ENCODE measurements around the gene FMNL2. TPM values are rescaled to one million over a fixed set of nuclear protein-coding genes. Genes with fewer than 3 reads are reported as not detected.

Gene FMNL2
- total and polyA plus RNA-seq, 8 donors, result 7.8 to 100.0 (median 36.5) TPM

DNA sequence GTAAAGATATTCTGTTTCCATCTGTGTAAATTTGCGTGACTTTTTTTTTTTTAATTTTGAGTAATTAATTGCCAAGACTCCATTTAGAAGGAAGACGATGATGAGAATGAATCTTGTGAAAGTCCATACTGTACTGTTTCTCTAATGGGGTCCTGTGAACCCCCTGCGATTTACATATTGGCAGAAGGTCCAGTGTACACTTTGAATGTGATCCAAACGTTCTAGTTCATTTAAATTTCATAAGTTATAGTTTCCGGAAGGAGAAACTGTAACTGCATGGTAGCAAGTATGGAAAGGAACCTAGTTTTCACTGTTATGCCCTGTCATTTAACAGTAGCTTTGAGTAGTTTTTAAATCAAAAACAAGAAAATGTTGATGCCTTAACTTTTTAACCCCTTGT is 166.7 kb downstream of the FMNL2 start:
- H3K36me3 ChIP-seq, result no peaks in the 10 kb centered on the region
- H3K4me1 ChIP-seq, result peaks cover 0 to 32% (median 18%) of the 10 kb centered on the region in 4 donors
- H3K27me3 ChIP-seq, result no peaks in the 10 kb centered on the region
- TF ChIP-seq POLR2AphosphoS5 (IDR thresholded peaks at IDR 0.05), result no peak
- TF ChIP-seq POLR2A (IDR thresholded peaks at IDR 0.05), result no peak
- TF ChIP-seq, protein P1, sequence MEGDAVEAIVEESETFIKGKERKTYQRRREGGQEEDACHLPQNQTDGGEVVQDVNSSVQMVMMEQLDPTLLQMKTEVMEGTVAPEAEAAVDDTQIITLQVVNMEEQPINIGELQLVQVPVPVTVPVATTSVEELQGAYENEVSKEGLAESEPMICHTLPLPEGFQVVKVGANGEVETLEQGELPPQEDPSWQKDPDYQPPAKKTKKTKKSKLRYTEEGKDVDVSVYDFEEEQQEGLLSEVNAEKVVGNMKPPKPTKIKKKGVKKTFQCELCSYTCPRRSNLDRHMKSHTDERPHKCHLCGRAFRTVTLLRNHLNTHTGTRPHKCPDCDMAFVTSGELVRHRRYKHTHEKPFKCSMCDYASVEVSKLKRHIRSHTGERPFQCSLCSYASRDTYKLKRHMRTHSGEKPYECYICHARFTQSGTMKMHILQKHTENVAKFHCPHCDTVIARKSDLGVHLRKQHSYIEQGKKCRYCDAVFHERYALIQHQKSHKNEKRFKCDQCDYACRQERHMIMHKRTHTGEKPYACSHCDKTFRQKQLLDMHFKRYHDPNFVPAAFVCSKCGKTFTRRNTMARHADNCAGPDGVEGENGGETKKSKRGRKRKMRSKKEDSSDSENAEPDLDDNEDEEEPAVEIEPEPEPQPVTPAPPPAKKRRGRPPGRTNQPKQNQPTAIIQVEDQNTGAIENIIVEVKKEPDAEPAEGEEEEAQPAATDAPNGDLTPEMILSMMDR (IDR thresholded peaks at IDR 0.05), result no peak
- no peak for TF ChIP-seq EP300 (IDR thresholded peaks at IDR 0.05)
- no peak for DNase-seq
- no peaks in the 10 kb centered on the region for H3K9me3 ChIP-seq
- H3K27ac ChIP-seq, result no peak overlapping the region
- WGBS, 5 donors, result 90 to 96% (median 94%) methylated on average over 5 of the region's 5 CpGs
- intact Hi-C loops (cut with DNase I; ENCODE audit: low total_unique reads), result no loop called here
- H3K4me3 ChIP-seq, result no peak overlapping the region

DNA sequence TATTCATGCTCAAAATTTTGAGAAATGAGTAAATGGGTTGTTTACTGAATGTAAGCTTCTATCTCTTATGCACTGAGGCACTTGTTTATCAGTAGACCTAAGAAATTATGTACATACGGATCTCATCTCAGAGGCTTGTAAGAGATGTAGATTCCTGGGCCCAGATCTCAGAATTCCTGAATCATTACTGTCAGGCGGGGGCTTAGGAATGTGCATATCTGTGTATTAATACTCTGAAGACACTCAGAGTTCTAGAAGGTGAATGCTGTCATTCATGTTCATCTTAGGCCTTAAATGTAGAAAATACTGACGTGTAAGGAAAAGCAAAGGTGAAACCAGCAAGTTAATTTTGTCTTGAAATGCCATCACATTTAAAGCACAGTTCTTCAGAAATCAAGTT is 169.6 kb downstream of the FMNL2 start:
- H3K27ac ChIP-seq, result no peak overlapping the region
- no peaks in the 10 kb centered on the region for H3K9me3 ChIP-seq
- intact Hi-C loops (cut with DNase I; ENCODE audit: low total_unique reads), result no loop called here
- DNase-seq, result no peak
- 73 to 89% (median 81%) methylated on average over 3 of the region's 3 CpGs for WGBS, 5 donors
- TF ChIP-seq EP300 (IDR thresholded peaks at IDR 0.05), result no peak
- TF ChIP-seq, protein P1 (IDR thresholded peaks at IDR 0.05), result no peak
- no peak for TF ChIP-seq POLR2AphosphoS5 (IDR thresholded peaks at IDR 0.05)
- TF ChIP-seq POLR2A (IDR thresholded peaks at IDR 0.05), result no peak
- peaks cover 0 to 24% (median 5%) of the 10 kb centered on the region in 4 donors for H3K4me1 ChIP-seq
- no peak overlapping the region for H3K4me3 ChIP-seq
- no peaks in the 10 kb centered on the region for H3K36me3 ChIP-seq
- no peaks in the 10 kb centered on the region for H3K27me3 ChIP-seq

DNA sequence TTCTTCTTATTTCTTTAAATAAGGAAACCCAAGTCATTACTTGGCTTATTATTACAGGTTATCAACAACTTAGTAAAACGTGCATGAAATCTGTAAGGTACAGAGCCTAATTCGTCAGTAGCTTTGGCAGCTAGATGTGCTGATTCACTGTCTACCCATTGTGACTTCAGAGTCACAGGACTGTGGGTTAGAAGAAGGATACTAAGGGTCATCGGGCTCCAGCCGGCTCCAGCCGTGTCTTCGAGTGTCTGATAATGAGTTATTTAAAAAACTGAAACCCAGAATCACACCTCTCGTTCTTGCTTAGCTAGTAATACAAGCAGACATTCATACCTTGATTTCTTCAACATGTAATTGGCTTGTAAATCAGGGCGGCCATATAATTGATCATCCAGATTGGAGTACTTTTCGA is 170.5 kb downstream of the FMNL2 start:
- intact Hi-C loops (cut with DNase I; ENCODE audit: low total_unique reads), result no loop called here
- TF ChIP-seq EP300 (IDR thresholded peaks at IDR 0.05), result no peak
- no peak for TF ChIP-seq POLR2A (IDR thresholded peaks at IDR 0.05)
- TF ChIP-seq POLR2AphosphoS5 (IDR thresholded peaks at IDR 0.05), result no peak
- TF ChIP-seq, protein P1 (IDR thresholded peaks at IDR 0.05), result no peak
- H3K4me3 ChIP-seq, result no peak overlapping the region
- H3K4me1 ChIP-seq, result peaks cover 0 to 17% (median 2%) of the 10 kb centered on the region in 4 donors
- DNase-seq, result no peak
- H3K36me3 ChIP-seq, result no peaks in the 10 kb centered on the region
- 69 to 81% (median 75%) methylated on average over 9 of the region's 9 CpGs for WGBS, 5 donors
- no peak overlapping the region for H3K27ac ChIP-seq
- H3K27me3 ChIP-seq, result no peaks in the 10 kb centered on the region
- H3K9me3 ChIP-seq, result no peaks in the 10 kb centered on the region

DNA sequence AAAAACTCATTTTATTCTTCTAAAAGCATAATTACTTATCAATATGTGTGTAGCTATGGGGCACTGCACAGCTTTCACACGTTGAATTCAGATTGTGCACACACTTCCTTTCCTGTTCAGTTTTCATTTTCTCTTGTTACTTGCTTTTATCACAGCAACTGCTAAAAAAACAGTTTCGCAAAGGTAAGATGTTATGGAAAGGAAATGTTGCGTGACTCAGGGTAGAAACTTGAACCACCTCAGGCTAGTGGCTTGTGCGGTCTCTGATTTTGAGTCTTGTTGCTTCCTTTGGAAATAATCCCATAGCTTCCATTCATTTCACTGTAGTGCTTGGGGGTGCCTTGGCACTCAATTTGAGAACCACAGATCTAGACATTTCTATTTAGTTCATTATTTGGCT is 171.9 kb downstream of the FMNL2 start:
- Histone ChIP-seq H3K36me3 (no peaks in the 10 kb centered on the region), H3K27me3 (no peaks in the 10 kb centered on the region), H3K4me3 (no peak overlapping the region), H3K4me1 (peaks cover 0 to 7% (median 0%) of the 10 kb centered on the region in 4 donors), H3K27ac (no peak overlapping the region), H3K9me3 (no peaks in the 10 kb centered on the region)
- WGBS, 5 donors, result 71 to 82% (median 80%) methylated on average over 4 of the region's 4 CpGs
- DNase-seq, result no peak
- intact Hi-C loops (cut with DNase I; ENCODE audit: low total_unique reads), result no loop called here
- TF ChIP-seq EP300 (IDR thresholded peaks at IDR 0.05) (no peak), POLR2AphosphoS5 (IDR thresholded peaks at IDR 0.05) (no peak), POLR2A (IDR thresholded peaks at IDR 0.05) (no peak)
- TF ChIP-seq, protein P1 (IDR thresholded peaks at IDR 0.05), result no peak

All from stomach (tissue), 9 donors.